Raji (cell line): ENCODE results near the gene PEX6.

ENCODE experiments used
- POLR2A ChIP-seq: IDR thresholded peaks from 2 replicates; pipeline ENCODE4 v1.6.1; 2011; ENCODE audit warnings: low read depth, low read length, control low read depth; ENCODE audit not compliant: insufficient read depth

The PEX6 gene

DNA sequence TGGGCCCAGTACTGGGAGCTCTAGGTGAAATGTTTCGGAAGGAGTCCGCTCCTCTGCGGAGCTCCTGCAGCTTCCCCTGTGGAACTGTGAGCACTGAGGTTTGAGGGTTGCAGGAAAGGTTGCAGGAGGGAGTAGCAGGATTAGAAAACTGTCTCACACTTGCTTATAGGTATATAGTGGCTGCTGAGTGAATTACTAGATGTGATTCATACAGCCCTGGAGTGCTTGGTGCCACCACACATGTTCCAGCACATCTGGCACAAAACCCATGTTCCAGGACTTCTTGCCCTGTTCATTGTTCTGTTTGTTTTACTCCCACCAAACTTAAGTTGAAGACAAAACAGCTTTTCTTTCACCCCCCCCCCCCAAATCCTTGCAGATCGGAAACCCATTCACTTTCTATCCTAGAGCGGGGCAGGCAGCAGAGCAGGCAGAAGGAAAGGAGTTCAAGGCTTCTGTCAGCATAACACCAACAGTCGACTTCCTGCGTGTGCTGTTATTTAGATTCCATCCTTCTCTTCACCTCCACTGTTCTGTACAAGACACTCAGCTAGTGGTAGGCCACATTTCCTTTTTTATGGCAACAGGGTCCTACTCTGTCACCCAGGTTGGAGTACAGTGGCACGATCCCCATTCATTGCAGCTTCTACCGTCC lies 669 bp upstream of the PEX6 start:
- no peak for TF ChIP-seq POLR2A

DNA sequence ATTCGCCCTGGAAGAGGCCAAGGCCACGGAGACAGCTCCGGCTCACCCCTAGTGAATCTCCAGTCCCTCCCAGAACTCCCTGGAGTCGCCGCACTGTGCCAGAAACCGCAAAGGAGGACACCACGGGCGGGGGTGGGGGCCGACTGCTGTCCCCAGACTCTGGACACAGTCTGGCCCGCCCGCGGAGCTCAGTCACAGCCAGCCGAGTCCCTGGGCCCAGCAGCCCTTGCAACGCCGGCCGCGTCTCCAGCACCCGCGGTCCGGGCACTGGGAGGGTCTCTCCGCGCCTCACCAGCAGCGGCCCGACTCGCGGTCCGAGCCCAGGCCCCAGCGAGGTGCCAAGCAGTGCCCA lies 518 bp downstream of the PEX6 start:
- no peak for TF ChIP-seq POLR2A

DNA sequence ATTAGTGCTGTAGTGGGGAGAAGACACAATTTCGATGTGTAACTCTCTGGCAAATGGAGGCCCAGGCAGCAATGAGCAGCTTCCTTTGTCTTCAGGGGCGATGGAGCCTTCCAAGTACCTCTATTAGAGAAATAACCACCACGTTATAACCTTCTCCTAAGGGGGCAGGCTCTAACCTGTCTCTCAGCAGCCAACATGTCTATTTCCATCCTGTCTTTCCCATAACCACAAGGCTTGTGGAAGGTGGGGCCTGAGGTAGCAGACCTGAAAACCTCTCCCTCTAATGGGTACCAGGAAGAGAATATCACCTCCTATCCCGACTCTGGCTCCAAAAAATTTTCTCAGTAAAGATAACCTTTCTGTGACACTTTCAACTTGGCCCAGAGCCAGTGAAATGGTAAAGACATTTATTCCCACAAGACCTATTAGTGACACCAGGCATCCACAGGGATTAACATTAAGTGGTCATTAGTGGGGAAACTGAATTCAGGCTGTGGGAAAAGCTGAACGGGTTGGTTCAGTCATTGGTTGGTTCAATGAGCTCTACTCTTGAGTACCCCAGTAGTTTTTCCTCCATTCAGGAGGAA lies 4.0 kb downstream of the PEX6 start:
- no peak for TF ChIP-seq POLR2A

DNA sequence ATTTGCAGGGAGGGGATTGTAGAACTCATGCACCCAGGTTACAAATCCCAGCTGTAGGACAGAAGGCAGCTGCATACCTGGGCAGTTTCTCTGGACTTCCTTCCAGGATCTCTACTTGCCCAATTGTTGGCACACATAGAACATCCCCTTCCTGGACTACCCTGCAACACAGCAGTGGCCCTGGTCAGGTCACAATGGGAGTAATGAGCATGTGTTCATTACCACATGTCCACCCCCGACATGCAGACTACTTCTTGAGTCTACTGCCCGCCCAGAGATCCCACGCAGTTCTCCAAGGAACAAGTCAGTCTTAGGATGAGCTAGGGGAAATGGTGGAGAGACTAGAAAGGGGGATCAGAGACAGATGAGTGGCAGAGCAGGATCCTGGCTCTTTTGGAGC lies 5.1 kb downstream of the PEX6 start:
- TF ChIP-seq POLR2A = no peak

DNA sequence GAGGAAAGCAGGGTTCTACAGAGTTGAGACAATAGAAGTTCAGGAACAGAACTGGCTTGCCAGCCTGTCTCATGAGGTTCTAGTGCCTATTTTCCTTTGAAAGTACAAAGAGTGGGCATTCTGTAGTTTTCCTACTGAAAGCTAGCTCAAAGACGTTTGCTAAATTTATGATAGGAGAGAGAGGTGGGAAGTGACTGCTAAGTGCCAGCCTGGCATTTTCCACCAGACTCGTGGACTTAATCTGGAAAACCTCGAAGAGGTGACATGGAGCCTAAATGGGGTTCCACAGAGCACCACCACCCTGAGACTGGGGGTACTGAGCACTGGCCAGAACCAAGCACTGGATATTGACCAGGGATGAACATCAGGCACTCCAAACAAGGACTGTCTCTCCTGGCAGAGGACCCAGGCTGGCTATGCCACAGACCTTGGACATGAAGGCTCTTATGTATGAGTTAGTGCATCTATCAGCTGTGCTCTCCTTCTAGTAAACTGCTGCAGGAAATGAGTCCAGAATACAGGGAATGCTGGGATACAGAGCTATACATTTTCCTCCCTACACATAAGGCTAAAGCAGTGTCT lies 7.1 kb downstream of the PEX6 start:
- no peak for TF ChIP-seq POLR2A

DNA sequence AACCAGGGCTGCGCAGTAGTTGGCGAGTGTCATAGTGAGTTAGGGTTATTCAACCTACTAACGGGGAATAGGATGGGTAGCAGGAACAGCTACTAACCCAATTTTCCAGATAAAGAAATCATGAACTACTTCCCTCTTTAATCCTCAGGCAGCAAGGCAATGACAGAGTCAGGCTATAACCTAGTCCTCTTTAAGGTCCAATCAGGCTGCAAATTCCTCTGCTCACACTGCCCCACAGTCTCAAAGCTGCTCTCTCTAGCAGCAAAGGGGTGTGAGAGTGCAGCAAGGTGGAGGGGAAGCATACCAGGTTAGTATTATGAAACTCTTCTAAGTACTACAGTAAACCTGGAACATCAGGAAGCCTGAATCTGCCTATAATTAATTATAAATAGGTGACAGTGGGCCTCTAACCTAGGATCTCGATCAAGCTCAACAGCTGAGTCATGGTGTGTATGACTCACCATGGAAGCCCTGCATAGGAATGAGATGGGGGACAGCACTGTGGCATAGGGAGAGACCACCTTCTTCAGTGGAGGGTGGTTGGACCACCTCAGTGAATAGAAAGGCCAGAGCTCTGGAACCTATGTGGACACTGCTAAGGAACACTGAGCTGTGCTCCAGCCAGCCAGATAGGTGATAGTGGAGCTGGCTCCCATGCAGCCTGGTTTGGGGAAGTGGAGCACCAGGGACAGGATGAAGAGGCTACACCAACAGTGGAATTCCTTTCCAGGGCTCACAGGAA lies 7.9 kb downstream of the PEX6 start:
- no peak for TF ChIP-seq POLR2A

DNA sequence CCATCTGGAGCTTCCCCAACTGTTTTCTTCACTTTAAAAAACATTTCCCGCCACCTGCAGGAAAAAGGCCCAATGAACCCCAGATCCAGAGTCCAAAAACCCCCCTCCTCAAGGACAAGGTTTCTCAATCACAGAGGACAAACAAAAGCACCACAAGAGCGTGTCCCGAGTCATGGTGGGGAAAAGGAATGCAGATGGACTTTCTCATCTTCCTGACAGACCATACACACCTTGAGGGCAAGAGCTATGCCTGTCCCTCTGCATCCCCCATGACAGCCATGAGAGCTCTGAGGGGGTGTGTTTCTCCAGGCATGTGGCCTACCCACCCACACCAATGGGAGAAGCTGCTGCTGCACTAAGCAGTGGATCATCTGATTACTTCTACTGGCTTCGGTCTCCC lies 9.0 kb downstream of the PEX6 start:
- TF ChIP-seq POLR2A = no peak

DNA sequence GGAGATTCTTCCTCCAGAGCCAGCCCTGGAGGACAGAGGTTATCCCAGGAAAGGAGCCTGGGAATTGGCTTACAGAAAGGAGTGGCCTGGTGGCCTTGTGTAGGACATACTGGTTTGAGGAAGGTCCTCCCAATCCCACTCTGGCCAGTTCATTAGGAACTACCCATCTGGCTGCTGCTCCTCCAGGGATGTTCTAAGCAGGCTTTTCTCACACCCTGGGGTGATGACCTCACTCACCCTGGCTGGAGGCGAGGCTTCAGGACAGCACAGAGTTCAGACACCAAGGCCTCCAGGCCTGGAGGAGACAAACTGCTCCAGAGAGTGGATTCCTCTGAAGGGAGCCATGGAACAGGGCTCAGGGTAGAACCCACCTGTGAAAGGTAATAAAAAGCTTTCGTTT lies 9.6 kb downstream of the PEX6 start:
- TF ChIP-seq POLR2A = no peak

DNA sequence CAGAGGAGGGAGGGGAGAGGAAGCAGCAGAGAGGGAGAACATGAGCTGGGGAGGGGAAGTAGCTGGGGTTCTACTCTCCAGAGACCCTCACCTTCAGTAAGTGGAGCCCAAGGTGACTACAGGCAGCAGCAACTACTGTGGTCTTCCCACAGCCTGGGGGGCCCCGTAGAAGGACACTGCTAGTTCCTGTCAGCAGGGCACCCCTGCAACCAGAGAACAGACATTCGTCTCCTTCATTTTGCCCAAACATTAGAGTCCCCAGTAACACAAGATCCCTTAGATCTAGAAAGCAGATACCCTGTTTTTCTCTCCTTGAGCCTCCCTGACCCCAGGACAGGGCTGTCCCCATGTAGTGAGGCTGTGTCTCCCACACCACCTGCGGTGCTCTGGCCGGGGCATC lies 10.2 kb downstream of the PEX6 start:
- no peak for TF ChIP-seq POLR2A

DNA sequence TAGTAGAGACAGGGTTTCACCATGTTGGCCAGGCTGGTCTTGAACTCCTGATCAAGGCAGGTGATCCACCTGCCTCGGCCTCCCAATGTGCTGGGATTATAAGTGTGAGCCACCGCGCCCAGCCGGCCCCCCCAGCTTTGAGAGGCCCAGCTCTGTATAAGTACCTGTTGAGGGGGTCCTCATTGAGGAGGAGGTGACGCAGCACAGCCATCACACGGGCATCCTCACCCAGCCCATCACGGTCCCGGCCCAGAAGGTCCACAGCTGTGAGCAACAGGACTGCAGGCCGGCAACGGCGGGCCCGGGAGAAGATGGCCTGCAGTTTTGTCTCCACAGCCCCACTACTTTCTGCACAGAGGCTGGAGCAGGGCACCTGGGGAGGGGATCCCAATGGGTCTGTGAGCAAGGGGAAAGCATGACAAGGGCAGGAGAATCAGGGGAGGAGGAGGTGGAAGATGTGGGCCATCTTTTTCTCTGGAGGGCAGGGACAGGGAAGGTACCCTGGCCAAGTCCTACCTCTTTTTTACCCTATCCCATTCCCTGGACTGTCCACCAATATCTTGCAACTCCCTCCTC lies 10.8 kb downstream of the PEX6 start:
- TF ChIP-seq POLR2A = no peak

DNA sequence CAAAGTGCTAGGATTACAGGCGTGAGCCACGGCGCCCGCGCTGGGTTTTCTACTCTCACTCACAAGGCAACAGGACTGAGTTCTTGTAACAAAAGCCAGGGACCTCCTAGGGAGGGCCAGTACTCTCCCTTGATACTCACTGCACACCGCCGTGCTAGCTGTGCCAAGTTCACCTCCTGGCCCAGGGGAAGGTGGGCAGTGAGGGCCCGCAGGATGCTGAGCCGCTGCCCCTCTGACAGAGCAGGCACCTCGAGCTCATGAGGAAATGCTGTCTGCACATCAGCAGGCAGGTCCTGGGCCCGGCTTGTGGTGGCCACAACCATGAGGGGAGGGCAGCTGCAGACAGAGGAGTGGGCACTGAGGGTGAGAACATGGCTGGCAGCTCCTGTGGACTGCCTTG lies 11.8 kb downstream of the PEX6 start:
- no peak for TF ChIP-seq POLR2A

DNA sequence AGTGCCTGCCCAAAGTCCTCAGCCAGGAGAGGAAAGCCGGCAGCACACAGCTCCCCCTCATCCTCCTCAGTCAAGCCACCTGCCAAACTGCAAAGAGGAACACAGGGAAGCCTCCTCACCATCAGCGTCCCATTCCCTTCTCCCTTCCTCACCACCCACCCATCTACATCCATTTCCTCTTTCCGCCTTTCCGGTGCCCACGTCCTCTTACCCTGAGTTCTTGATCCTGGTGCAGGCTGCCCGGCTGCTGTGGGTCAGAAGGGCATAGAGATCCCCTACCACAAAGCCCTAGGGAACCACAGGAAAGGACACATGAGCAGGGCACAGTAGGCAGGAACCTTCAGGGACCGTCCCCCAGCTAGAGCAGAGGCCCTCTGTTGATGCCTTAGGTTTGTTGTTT lies 12.4 kb downstream of the PEX6 start:
- TF ChIP-seq POLR2A = no peak

DNA sequence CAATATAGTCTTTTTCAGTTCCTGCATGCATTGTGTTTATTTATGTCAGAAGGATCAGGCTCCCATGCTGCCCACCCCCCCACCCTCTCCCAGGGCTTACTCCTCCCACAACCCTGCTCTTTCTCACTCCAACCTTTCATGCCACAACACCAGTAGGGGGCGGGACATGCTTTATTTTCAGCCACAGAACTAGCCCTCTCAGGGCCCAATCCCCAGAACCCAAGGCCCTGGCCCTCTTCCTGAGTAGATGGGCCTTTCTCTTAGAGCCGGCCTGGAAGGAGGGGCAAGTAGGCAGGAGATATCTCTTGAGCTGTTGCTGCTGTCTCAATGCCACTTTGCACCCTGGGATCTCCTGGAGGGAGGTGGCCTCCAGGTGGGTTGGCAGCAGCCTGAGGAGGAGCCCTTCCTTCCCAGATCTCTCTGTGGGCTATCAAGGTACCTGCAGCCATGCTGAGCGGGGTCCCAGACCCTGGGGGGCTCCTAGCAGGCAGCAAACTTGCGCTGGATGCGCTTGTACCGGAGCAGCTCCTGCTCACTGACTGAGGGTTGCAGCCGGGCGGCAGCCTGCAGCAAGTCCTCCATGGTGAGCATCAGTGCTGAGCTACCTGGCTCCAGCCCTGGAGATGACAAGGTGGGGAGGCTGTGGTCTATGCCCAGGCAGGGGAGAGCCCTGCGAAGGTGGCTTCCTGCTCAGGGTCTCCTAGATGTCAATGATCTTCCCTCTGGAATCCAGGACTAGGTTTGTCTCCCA lies 15.0 kb downstream of the PEX6 start:
- no peak for TF ChIP-seq POLR2A

DNA sequence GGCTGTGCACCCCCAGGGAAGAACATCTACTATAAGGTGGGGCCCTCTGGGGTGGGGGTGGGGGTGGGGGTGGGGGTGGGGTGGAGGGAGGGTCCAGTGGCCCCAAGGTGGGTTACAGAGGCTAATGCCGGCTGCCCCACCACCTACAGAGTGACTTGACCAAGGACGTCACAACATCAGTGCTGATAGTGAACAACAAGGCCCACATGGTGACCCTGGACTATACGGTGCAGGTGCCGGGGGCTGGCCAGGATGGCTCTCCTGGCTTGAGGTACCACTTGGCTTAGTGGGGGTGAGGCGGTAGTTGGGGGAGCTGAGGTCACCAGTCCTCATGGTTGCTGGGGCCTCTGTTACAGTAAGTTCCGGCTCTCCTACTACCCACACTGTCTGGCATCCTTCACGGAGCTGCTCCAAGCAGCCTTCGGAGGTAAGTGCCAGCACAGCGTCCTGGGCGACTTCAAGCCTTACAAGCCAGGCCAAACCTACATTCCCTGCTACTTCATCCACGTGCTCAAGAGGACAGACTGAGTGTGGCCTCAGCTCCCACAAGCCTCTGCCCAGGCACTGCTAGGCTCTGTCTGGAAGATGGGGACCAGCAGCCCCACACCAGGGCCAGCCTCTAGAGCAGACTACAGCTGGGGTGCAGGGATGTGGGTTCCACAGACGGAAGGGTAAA lies 15.7 kb downstream of the PEX6 start:
- TF ChIP-seq POLR2A = no peak
